ENCODE data around the gene SPATA2L. TPM values are rescaled to one million over a fixed set of nuclear protein-coding genes. Genes with fewer than 3 reads are reported as not detected.

SPATA2L gene
- total and polyA plus RNA-seq, 2 of the 13 experiments (the other 11 are each of a cell fraction or from before 2014, with no cell fraction given) = 9.1 to 20.7 TPM

DNA sequence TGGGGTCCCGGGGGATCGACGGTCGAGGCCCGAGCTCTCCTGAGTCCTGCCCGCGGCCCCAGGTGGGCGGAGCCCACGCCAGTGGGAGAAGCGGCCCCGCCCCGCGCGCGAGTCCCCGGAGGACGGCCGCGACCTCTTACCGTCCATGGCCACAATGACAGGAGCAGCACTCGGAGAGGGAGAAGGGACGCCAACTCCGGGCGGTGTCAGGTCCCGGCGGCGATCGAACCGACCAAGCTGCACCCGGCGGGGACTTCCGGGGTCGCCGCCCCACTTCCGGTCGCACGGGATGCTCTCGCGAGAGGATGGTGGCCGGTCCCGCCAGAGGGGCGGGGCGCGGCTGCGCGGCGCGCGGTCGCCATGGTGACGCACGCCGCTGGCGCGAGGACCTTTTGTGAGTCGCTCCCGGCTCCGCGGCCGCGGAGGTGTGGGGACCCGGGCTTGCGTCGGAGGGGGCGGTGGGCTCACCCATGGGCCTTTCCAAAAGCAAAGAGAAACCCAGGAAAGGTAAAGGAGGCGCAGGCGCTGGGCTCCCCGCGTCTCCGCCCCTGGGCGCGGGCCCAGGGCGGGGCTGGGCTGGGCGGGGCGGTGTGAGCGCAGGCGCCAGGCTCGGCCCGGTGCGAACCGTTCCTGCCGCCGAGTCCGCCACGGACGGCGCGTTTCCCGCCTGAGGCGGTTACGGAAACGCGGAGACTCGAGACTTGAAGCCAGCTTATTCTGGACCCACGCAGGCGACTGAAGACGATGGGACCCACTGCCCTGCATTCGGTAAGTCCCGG, 43.9 kb downstream of the SPATA2L start, which contains the start of the genes CHMP1A and SPATA33 (continued):
- TF ChIP-seq SRSF1 (optimal IDR thresholded peaks at IDR 0.05; ENCODE audit: low read depth, low read length) (peak; percentile 11), KMT2B (CRISPR knock-in tag; IDR thresholded peaks at IDR 0.05) (peak; percentile 95), NFYB (CRISPR knock-in tag; IDR thresholded peaks at IDR 0.05) (peak; percentile 21; the same call in 1 of the 2 replicates), ZBTB44 (CRISPR knock-in tag; IDR thresholded peaks at IDR 0.05) (no peak; the same call in 1 of the 2 replicates), GTF3A (CRISPR knock-in tag; conservative IDR thresholded peaks at IDR 0.05) (no peak), MTA1 (CRISPR knock-in tag; IDR thresholded peaks at IDR 0.05; ENCODE audit: borderline replicate concordance) (peak; percentile 25; the same call in 1 of the 2 replicates), ZNF557 (CRISPR knock-in tag; IDR thresholded peaks at IDR 0.05) (no peak), CSRNP1 (CRISPR knock-in tag; IDR thresholded peaks at IDR 0.05) (peak; percentile 59), TGIF2 (CRISPR knock-in tag; IDR thresholded peaks at IDR 0.05) (peak; percentile 72; the same call in 1 of the 2 replicates), POLR2AphosphoS2 (IDR thresholded peaks at IDR 0.05; ENCODE audit: low read depth, low read length) (no peak), ZNF678 (CRISPR knock-in tag; IDR thresholded peaks at IDR 0.05) (0 out of 2 replicates have a peak, but pooled peaks have one; percentile 24), ZNF564 (CRISPR knock-in tag; IDR thresholded peaks at IDR 0.05) (no peak; the same call in none of the 2 replicates)
- TF ChIP-seq, protein P1, sequence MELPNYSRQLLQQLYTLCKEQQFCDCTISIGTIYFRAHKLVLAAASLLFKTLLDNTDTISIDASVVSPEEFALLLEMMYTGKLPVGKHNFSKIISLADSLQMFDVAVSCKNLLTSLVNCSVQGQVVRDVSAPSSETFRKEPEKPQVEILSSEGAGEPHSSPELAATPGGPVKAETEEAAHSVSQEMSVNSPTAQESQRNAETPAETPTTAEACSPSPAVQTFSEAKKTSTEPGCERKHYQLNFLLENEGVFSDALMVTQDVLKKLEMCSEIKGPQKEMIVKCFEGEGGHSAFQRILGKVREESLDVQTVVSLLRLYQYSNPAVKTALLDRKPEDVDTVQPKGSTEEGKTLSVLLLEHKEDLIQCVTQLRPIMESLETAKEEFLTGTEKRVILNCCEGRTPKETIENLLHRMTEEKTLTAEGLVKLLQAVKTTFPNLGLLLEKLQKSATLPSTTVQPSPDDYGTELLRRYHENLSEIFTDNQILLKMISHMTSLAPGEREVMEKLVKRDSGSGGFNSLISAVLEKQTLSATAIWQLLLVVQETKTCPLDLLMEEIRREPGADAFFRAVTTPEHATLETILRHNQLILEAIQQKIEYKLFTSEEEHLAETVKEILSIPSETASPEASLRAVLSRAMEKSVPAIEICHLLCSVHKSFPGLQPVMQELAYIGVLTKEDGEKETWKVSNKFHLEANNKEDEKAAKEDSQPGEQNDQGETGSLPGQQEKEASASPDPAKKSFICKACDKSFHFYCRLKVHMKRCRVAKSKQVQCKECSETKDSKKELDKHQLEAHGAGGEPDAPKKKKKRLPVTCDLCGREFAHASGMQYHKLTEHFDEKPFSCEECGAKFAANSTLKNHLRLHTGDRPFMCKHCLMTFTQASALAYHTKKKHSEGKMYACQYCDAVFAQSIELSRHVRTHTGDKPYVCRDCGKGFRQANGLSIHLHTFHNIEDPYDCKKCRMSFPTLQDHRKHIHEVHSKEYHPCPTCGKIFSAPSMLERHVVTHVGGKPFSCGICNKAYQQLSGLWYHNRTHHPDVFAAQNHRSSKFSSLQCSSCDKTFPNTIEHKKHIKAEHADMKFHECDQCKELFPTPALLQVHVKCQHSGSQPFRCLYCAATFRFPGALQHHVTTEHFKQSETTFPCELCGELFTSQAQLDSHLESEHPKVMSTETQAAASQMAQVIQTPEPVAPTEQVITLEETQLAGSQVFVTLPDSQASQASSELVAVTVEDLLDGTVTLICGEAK (IDR thresholded peaks at IDR 0.05) = peak; percentile 80
- TF ChIP-seq, protein P1 (CRISPR knock-in tag; IDR thresholded peaks at IDR 0.05) = peak; percentile 30; the same call in 1 of the 2 replicates
- TF ChIP-seq, protein P2, sequence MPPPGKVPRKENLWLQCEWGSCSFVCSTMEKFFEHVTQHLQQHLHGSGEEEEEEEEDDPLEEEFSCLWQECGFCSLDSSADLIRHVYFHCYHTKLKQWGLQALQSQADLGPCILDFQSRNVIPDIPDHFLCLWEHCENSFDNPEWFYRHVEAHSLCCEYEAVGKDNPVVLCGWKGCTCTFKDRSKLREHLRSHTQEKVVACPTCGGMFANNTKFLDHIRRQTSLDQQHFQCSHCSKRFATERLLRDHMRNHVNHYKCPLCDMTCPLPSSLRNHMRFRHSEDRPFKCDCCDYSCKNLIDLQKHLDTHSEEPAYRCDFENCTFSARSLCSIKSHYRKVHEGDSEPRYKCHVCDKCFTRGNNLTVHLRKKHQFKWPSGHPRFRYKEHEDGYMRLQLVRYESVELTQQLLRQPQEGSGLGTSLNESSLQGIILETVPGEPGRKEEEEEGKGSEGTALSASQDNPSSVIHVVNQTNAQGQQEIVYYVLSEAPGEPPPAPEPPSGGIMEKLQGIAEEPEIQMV (CRISPR knock-in tag; IDR thresholded peaks at IDR 0.05; ENCODE audit: low read depth) = peak; percentile 60
